Hepatic stellate cell (primary cell): ENCODE results near the gene STX1B.
A peak's percentile ranks its signal among the peaks of the same experiment; 100 is the strongest.

Experiments used
- DNase-seq: peaks from one replicate; pipeline ENCODE4 v3.0.0; 2011; ENCODE audit warnings: low spot score

Gene STX1B

DNA sequence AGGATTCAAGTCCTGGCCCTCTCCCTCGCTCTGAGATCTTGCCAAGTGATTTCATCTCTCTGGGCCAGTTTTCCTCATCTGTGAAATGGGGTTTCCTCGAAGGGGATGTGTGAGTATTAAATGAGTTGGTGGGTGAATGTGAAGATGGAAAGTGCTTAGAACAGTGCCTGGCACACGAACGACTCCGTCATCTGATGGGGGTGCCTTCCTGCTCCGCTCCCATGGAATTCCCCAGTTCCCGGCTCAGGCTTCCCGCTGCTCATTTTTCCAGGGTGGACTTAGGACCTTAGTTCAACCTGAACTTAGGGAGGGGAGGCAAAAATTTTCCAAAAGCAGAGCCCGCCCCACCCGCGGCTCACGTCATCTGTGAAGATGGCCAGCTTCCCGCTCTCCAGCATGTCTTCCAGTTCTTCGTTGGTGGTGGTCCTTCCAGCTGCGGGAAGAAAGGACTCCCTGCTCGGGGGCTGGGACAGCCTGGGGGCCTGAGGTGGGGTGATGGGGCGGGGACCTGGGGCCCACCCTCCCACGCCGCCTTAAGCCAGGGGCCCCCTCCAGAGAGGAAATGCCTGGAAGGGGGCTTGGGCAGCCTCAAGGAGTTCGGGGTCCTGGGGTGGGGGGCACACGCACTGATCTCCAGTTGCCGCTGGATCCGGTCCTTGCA is 14.0 kb downstream of the STX1B start:
- DNase-seq, result no peak

DNA sequence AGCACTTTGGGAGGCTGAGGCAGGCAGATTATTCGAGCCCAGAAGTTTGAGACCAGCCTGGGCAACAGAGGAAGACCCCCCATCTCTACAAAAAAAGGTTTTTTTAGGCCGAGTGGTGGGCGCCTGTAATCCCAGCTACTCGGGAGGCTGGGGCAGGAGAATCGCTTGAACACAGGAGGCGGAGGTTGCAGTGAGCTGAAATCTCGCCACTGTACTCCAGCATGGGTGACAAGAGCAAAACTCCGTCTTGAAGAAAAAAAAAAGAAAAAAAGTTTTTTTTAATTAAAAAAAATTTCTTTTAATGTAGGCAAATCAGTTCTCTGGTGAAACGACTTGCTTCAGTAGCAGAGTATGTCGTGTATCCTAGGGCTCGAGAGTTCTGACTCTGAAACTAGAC is 14.5 kb downstream of the STX1B start:
- DNase-seq, result no peak

DNA sequence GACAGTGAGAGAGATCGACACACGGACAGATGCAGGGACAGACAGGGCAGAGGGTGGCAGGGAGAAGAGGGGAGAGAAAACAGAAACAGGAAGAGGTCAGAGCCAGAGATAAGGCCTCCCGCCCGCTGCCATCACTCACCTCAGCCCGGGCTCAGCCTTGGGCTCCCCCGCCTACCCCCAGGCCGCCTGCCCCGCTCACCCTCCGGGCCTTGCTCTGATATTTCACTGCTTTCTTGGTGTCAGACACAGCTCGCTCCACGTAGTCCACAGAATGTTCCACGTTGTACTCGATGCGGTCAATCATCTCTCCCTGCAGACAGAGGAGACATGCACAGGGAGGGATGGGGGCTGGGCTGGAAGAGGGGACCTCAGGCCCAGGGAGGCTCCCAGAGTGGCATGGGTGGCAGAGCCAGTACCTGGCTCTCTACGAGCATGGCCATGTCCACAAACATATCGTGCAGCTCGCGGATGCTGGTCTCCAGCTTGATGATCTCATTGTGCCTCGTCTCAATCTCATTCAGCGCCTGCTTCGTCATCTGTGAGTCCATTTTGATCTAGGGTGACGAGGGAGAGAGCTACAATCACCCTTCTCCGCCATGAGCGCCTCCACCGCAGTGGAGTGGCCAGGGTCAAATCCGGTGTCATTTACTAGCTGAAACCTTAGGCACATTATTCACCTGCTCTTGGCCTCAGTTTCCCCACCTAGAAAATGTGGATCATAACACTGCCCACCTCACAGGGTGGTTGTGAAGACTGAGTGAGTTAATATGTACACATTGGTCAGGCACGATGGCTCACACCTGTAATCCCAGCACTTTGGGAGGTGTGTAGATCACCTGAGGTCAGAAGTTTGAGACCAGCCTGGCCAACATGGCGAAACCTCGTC is 17.3 kb downstream of the STX1B start:
- DNase-seq, result no peak

DNA sequence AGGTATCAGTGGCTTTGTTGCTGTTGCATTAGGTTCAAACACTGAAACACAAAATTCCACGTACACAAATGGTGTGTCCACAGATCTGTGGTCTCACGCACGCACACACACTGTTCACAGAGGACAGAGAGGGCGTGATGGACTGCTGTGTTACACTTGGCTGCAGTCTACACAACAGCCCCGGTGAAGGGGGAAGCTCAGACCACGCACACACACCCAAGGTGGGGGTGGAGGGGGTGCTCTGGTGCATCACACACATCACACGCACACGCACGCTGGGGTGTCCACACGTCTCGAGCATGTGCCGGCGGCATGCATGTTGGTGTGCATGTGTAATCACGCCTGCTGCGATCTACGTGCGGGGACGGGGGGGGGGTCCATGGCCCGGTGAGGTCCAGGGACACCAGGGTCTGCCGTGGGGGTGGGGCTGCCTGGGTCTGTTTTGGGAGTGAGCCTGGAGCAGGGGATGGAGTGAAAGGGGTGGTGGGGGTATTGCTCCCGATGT is 18.1 kb downstream of the STX1B start:
- DNase-seq, result no peak

DNA sequence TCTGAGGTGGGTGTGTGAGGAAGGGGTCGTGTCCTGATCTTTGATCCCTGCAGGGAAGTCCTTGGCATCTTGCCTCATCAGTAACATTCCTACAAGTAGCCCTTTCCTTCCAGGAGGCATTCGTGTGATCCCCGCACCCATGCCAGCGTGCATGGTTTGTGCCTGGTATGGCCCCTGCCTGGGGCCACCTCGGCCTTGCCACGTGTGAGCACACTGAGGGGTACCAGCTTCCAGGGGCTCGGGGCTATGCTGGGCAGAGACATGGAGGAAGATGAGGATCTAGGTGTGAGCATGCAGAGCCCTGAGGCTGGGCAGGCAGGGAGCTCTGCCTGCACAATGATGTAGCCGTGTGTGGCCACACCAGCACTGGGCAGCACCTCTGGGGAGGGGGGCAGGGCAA is 19.4 kb downstream of the STX1B start:
- no peak for DNase-seq

DNA sequence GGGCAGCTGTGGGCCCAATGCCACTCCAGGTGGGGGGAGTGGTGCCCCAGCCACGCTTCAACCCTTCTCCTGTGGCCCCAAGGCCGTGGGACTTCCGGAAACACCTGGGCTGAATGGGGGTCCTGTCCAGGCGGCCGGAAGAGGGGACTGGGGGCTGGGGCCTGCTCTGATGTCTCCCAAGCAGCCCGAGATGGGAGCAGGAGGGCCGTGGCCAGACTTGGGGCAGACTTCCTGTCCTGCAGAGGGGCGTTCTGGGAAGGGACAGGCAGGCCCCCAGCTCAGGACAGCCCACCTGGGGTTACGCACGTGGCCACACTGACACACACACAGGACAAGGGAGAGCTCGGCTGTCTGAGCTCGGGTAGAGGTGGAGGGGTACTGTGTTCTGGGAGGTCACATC is 20.3 kb downstream of the STX1B start:
- DNase-seq, result no peak

DNA sequence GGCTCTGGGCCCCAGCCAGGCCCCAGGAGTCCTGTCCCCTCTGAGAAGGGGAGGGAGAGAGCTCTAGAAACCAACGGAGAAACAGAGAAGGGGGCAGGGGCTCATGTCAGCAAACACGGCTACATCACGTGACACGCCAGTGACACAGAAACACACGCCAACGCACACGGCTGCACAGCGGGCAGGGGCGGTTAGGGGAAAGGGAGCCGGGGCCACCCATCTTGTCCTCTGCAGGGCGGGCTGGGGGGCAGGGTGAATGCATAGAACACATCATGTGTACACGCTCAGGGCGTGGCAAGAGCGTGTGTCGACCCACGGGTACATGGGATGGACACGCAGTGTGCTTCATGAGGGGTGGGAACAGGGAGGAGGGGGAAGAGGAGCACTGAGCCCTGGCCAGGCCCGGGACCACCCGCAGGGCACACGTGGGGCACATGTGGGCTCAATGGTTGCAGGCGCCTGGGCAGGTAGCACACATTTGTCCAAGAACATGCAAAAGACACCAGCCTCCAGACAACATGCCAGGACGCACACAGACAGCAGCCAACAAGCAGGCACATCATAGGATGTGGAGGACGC is 20.9 kb downstream of the STX1B start:
- no peak for DNase-seq

DNA sequence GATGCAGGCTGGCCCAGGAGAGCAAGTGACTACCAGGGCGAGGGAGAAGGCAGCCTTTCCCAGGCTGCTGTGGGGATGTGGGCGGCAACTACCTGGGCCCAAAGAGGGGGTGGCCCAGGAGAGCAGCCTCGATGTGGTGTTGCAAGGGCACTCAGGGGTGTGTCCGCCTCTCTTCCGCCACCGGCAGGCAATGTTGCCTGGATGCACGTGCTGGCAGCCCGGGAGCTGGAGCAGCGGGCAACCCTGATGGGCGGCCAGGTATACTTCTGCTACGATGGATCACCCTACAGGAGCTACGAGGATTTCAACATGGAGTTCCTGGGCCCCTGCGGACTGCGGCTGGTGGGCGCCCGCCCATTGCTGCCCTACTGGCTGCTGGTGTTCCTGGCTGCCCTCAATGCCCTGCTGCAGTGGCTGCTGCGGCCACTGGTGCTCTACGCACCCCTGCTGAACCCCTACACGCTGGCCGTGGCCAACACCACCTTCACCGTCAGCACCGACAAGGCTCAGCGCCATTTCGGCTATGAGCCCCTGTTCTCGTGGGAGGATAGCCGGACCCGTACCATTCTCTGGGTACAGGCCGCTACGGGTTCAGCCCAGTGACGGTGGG is 22.8 kb downstream of the STX1B start:
- no peak for DNase-seq

DNA sequence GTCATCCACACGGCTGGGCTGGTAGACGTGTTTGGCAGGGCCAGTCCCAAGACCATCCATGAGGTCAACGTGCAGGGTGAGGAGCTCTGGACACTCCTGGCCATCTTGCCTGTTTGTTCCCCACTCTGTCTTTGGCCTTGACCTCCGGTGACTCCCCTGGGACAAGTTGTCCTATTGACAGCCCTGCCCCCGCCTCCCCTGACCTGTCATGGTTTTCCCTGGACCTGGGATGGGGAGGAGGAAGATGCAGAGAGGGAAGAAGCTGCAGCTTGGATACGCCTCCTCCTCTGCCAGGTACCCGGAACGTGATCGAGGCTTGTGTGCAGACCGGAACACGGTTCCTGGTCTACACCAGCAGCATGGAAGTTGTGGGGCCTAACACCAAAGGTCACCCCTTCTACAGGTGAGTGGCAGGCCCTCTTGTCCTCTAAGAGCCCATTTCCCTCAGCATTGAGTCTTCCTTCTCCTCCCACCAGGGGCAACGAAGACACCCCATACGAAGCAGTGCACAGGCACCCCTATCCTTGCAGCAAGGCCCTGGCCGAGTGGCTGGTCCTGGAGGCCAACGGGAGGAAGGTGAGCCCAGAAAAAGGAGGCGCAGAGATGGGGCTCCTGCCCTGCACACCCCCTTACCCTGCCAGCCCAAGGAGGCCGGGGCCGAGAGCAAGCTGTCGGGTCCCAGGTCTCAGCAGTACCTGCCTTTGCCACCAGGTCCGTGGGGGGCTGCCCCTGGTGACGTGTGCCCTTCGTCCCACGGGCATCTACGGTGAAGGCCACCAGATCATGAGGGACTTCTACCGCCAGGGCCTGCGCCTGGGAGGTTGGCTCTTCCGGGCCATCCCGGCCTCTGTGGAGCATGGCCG is 24.1 kb downstream of the STX1B start:
- DNase-seq, result no peak

DNA sequence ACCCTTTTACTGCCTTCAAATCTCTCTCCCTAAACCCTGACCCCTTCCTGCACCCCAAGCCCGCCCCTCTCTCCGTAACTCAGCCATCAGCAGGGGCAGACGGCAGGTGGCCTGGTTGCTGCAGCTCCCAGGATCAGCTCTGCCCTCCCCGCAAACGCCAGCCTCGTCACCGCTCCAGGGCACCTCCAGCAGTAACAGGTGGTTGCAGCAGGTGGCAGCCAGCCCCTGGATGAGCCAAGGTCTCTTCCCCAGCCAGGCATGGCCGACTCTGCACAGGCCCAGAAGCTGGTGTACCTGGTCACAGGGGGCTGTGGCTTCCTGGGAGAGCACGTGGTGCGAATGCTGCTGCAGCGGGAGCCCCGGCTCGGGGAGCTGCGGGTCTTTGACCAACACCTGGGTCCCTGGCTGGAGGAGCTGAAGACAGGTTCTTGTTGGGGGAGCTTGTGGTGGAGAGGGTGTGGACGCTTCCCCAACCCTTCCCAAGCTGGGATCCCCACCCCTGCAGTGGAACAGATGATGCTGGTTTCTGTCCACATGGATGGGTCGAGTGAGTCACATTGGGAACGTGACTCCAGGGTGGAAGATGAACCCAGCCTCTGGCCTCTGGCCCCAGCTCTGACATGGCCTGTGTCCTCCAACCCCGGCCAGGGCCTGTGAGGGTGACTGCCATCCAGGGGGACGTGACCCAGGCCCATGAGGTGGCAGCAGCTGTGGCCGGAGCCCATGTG is 24.9 kb downstream of the STX1B start:
- DNase-seq, result no peak

DNA sequence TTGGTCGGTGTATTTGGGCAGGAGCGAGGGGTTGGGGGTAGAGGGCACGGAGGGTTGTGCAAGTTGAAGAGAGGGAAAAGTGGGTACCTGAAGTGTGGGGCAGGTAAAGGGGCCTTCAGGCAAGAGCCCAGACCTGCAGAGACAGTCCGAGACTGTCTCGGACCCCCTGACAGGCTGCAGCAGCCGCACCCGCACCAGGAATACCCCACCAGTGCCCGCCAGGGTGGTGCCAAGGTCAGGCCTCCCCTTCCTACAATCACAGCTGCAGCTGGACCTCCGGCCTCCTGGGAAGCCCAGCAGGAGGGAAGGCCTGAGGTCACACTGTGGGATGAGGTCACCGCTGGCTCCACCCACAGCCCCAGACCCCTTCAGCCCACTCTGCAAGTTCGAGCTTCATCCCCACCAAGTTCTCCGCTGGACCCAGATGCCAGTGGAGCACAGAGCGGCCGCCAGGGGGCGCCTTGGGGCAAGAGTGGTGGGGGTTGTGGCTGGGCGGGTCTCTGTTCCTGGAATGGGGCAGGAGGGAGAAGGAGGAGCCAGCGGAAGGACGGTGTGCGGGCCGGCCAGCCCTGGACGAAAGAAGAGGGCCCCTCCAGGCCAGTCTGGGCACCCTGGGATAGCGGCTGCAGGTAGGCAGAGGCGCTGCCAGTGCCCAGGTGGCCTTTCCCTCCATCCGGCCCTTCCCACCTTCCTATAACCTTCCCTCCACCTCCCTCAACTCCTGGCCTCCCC is 25.6 kb downstream of the STX1B start, which contains the start of gene HSD3B7:
HSD3B7 (plus strand) TSS at position 539 of the 732 bp plus-strand sequence. CDS start 452 bp downstream, outside the sequence.
- peak; percentile 99 for DNase-seq

DNA sequence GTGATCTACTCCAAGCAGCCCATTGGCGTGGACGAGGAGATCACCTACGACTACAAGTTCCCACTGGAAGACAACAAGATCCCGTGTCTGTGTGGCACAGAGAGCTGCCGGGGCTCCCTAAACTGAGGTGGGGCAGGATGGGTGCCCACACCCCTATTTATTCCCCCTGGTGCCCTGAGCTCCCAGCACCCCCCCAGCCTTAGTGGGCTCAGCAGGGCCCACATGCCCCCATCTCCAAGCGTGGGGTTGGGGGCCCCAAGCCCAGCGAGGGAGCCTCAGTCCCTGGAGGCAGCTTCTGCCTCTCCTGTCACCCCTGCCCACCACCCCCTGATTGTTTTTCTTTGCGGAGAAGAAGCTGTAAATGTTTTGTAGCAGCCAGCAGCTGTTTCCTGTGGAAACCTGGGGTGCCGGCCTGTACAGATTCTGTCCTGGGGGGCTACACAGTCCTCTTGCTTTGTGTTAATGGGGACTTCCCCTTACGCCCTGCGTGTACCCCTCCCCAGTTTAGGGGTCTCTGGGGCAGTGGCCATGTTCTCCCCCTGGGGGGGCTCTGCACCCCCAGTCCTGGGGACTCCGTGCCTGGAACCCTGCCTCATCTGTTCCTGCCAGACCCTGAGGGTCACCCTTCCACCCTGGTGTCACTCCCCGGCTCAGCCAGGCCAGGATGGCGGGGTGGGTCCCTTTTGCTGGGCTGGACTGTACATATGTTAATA is 26.4 kb downstream of the STX1B start:
- DNase-seq, result no peak

DNA sequence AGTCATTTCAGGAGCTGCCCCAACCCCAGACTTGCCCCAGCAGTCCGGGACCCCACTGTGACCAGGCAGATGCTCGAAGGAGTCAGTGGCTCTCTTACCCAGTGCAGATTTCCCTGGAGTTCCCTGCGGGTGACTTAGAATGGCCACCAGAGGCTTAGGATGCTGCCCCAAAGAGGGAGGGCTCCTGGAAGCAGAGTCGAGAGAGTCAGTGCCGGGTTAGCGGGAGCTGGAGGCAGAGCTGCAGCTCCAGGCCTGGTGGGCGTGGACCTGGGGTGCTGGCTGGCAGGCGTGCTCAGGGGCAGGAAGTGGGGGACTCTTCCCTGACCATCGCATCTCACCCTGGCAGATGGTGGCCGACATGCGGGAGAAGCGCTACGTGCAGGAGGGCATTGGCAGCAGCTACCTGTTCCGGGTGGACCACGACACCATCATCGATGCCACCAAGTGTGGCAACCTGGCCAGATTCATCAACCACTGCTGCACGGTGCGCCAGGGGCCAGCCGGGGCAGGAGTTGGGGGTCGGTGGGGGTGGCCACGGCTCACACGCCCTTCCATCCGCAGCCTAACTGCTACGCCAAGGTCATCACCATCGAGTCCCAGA is 27.0 kb downstream of the STX1B start:
- DNase-seq, result no peak

DNA sequence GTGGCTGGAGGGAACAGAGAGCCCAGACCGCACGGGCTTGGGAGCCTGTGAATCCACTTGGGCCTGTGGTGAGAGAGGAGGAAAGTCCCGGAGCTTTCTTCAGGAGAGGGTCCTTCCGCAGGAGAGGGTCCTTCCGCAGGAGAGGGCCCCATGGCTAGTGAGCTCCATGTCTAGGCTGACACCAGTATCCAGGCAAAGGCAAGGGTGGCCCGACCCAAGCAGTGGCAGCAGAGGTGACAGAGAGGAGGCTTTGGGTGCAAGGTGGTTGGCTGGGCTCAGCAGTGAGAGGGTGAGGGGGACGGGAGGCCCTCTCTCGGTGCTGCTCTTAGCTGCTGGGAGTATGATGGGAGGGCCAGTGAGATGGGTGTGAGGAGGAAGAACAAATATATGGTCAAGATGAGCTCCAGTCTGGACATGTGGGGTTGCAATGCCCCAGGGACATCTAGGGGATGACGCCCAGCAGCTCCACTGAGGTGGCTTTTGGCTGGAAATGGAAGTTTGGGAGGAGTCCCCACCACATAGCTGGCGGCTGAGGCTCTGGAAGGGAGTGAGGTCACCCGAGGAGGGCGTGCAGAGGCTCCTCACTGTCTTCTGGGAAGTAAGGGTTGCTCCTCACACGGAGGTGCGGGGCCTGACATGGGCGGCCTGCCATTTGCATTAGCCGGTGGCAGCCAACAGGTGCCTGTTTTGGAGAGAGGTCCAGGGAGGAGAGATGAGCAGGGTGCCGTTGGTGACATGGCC is 27.7 kb downstream of the STX1B start:
- no peak for DNase-seq

DNA sequence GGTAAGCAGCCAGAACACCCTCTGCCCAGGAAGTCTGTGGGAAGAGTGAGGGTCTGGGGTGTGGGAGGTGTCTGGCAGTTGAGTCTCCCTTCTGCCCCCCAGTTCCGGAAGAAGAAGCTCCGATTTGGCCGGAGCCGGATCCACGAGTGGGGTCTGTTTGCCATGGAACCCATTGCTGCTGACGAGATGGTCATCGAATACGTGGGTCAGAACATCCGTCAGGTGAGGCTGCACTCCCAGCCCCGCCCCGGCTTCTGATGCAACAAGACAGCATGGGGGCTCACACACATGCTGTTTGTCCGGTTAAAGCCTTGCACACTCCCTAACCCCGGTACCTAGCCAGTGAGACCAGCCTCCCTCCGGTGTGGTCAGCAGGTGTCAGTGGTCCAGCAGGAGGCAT is 29.5 kb downstream of the STX1B start:
- no peak for DNase-seq

DNA sequence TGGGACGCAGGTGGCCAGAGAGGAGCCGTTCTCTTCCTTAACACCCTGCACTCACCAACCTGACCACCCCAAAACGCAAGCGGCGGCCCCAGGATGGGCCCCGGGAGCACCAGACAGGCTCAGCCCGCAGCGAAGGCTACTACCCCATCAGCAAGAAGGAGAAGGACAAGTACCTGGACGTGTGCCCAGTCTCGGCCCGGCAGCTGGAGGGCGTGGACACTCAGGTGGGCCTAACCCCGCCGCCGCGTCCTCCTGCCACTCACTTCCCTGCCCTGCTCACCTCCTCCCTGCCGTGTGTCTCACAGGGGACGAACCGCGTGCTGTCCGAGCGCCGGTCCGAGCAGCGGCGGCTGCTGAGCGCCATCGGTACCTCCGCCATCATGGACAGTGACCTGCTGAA is 30.0 kb downstream of the STX1B start:
- no peak for DNase-seq

DNA sequence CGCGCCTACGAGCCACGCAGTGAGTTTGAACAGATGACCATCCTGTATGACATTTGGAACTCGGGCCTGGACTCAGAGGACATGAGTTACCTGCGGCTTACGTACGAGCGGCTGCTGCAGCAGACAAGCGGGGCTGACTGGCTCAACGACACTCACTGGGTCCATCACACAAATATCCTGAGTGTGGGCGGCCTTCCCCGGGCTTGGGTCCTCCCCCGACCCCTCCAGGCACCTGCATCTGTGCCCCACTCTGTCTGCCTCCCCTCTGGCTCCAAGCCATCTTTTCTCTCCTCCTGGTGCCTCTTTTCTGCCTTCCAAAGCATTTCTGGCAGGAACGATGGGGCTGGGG is 30.4 kb downstream of the STX1B start:
- no peak for DNase-seq
